NCI-H69 (cell line): ENCODE results near the gene DNPH1.

Experiments
- DNase-seq: peaks from one replicate; lab custom pipeline; 2025; lab: John Stamatoyannopoulos, UW

The DNPH1 gene

GRCh38 chr6:43263314-43264178 is 34.3 kb upstream of the DNPH1 start:
- peak; percentile 72 for DNase-seq

- DNase-seq, result no peak
Measured at GRCh38 chr6:43262780-43263313, 33.6 kb upstream of the DNPH1 start.

- peak; percentile 72 for DNase-seq
Measured at GRCh38 chr6:43262000-43262779, 32.9 kb upstream of the DNPH1 start.

- no peak for DNase-seq
Measured at GRCh38 chr6:43261198-43261597, 31.9 kb upstream of the DNPH1 start.

DNA sequence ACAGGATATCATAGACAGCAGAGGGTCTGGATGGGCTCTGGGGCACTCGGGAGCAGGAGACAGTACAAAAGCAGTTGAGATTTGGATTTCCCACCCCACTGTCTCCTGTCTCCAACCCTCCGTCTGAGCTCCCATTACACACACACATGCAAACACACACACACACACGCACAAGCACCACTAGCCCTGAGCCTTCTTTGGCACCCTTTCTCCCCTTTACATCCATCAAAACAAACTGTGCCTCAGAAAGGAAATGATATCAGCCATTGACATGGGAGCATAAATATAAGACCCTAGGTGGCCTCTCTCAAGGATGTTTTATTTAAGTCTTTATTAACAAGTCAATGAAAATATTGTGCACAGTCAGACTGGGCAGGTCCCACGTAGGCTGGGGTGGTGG is 31.5 kb upstream of the DNPH1 start:
- no peak for DNase-seq

DNA sequence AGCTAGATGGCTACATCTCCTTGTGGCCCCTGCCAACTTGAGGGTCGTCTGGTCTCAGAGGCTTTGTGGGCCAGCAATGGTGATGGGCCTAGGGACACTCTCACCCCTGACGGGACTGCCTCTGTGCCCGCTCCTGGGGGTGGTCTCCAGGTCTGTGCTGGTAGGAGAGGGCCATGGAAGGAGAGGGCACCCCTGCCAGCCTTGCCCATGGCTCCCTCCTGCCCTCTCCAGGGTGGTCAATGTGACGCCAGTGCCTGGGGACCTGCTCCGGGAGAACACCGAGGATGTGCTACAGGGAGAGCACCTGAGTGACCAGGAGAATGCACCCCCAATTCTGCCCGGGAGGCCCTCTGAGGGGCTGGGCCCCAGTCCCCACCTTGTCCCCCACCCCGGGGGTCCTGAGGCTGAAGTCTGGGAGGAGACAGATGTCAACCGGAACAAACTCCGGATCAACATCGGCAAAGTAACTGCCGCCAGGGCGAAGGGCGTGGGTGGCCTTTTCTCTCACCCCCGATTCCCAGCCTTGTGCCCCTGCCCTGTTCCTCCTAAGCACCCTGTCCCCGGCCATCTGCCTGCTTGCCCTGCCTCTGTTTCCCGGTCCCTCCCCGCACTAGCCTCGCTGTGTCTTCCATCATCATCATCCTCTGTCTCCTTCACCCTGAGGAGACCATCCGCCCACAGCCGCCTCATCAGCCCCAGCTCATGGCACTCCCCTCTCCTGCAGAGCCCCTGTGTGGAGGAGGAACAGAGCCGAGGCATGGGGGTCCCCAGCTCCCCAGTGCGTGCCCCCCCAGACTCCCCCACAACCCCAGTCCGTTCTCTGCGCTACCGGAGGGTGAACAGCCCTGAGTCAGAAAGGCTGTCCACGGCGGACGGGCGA is 29.8 kb upstream of the DNPH1 start:
- no peak for DNase-seq

DNA sequence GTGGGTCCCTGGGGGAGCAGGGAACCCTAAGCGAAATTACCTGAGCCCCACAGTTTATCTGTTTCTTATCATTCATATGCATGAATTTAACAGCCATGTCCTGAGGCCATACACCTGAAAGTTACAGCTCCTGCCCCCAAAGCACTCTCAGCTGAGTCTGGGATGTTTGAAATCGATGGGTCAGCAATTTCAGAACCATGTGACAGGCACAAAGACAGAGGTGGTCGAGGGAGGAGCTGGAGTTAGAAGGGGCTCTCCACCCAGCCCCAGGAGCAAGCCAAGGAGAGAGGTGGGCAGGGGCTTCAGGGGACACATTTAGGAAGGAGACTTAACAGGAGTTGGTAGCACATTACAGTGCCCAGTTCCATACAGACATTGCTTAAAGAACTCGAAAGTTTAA is 28.9 kb upstream of the DNPH1 start:
- DNase-seq, result no peak

DNA sequence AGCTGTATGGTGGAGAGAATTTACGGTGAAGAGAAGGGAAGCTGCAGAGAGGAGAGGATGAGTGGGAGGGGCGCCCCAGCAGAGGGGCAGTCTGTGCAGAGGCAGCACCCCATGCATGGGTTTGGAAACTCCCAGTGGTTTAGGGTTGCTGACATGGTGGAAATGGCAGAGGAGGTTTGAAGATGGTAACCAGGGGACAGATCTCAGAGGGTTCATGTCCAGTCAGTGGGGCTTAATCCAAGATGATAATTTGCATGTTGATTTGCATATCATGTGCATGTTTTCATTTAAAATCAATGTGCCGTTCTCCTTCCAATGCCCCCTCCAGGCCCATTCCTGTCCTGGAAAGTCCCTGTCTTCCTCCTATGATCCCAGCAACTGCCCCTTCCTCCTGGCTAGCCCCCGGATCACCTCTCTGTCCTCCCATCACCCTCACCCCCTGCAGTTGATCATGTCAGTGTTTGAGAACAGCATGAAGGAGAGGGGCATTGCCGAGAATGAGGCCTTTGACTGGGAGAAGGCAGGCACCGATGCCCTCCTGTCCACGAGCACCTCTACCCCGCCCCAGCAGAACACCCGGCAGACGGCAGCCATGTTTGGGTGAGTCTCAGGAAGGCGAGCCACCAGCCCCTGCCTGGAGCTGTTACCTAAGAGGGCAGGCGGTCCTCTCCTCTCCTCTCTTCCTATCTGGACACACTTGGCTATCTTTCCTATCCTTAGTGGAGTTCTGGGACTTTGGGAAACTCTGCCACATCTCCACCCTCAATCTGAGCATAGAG is 28.3 kb upstream of the DNPH1 start:
- DNase-seq, result no peak

DNA sequence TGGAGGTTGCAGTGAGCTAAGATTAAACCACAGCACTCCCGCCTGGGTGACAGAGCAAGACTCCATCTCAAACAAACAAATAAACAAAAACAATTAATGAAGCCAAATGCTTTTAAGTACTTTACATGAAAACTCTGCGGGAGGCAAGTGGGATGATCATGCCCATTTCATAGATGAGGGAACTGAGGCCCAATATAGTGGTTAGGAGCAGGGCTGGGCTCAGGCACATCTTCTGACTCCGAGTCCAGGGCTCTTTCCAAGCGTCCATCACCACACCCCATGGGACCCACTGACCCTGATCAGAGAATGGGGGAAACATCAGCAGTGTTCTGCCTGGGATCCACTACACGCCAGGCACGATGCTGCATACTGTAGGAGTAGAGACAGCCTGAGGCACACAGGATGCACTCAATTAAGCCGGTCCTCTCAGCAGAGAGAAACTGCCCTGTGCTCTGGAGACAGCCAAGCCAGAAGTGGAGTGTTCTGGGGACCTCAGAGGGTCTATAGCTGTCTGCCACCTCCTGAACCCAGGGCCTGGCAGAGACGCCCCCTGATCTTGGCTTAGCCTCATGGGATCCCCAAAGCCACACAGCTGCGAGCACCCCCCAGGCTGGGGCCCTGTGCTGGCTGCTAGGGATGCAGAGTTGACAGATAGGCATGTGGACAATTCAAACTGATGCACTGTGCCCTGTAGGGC is 27.5 kb upstream of the DNPH1 start:
- DNase-seq, result no peak

DNA sequence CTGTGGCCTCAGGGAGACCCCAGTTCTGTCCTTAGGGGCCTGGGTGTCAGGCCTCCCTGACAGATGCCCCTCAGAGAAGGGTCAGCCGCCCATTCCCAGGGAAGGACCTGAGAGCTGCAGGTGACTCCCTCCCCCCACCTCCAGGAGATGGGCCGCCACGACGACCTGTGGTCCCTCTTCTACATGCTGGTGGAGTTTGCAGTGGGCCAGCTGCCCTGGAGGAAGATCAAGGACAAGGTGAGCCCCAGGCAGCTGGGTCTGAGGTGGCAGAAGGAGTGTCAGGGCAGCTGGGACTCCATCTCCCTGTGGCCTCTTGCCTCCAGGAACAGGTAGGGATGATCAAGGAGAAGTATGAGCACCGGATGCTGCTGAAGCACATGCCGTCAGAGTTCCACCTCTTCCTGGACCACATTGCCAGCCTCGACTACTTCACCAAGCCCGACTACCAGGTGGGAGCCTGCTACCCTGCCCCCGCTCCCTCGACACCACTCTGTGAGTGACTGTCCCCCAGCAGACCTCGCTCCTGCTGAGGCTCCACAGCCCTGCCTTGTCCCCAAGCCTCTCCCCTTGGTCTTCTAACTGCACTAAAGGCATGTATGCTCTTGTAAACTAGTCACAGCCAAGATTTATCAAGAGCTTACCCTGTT is 26.2 kb upstream of the DNPH1 start:
- DNase-seq, result no peak

- DNase-seq, result no peak
Measured at GRCh38 chr6:43254846-43255245, 25.6 kb upstream of the DNPH1 start.

DNA sequence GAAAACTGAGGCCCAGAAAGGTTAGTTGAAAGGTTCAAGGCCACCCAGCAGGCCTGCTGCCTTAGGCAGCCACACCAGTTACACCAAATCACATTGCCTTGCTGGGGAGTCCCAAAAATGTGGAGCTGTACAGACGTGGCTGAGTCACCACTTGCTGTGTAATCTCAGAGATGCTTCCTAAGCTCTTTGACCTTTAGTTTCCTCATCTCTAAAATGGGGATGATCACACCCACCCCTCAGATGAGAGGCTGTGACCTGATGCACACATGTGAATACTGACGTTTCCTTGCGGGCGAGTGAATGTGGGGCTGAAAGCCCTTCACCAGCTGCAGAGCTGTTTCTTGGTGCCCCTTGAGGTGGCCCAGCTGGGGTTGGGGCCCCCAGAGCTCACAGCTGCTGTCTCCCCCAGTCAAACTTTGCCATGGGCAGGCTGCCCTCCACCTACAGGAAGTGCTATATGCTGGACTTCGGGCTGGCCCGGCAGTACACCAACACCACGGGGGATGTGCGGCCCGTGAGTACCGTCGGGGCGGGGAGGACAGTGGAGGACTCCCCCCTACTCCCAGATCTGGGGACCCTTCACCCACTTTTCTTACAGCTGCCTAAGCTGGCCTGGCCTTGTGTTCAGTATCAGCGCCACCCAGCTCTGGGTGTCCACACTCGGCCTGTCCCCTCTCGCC is 25.0 kb upstream of the DNPH1 start:
- no peak for DNase-seq

DNA sequence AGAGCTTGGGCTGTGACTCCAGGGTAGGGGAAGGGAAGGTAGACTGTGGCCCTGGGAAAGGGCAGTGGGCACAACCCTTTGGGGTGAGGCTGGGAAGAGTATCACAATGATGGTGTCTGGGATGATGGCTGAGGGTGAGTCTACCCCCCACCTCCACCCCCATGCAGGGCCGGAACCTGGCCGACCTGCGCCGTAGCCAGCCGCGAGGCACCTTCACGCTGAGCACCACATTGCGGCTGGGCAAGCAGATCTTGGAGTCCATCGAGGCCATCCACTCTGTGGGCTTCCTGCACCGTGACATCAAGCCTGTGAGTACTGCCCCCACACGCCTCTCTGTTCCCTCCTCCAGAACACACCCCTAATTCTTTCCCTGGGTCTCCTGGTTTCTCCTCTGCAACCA is 24.1 kb upstream of the DNPH1 start:
- no peak for DNase-seq

DNA sequence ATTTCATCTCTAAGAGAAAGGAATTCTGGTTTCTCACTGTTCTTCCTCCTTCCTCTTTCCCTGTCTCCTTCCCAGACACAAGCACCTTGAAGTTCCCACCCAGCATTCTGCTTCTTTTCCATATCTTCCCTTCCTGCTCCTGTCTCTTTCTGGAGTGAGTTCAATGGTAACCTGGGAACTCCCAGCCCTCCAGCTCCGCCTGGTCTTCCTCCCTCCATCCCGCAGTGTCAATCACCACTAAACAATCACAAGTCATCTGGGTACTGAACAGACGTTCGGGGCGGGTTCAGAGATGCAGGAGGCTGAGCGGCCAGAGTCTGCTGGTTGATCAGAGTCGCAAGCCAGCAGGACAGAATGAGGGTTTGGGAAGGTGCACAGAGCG is 21.7 kb upstream of the DNPH1 start:
- DNase-seq, result peak; percentile 90

DNA sequence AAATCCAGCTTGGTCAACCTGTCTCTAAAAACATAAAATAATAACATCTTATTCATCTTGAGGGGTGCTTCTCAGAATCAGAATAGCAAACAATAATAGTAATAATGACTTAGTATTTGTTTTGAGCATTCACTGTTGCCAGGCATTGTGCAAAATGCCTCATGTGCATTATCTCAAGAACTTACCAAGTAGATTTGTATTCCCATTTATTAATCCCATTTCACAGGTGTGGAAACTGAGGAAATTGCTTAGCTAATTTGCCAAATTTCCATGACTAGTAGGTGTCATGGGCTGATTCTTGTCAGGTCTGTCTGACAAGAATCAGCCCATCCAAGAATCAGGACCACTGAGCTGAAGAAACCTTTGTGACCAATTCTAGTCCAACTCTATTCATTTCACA is 19.5 kb upstream of the DNPH1 start:
- no peak for DNase-seq

- no peak for DNase-seq
Measured at GRCh38 chr6:43248101-43248500, 18.8 kb upstream of the DNPH1 start.

DNA sequence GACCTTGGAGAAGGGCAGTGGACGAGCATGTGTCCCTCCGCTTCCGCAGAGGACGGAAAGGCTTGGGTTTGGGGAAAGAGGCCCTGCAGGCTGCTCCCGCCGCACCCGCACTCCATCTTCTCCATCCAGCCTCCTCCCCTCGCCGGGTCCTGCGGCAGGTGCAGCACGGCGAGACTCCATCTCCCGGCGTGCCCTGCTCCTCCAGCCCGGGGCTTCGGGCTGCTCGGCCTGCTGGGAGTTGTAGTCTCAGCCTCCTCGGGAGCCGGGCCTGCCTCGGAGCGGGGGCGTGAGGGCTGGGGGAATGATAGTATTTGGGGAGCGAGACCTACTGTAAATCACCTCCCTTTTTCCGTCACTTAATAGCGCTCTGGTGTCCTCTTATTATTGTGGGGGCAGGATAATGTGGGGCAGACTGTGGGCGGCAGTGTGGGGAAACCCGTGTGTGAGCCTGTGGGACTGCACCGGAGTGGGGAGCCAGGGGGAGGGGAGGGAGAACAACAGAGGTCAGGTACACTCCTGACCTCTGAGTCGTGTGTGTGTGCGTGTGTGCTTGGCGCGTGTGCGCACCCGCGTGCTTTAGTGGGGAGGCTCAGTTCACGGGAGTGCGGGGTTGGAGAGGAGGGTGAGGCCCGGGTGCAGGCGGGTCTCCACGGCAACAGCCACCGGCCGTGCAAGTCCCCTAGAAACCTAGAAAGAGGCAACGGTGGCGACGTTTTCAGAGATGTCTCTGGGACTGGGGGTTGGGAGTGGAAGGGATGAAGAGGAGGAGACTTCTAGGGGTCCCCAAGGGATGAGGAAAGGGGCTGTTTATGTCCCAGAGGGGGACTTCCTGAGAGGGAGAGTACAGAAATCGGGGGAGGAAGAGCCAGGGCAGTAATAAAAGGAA is 18.1 kb upstream of the DNPH1 start:
- peak; percentile 91 for DNase-seq

DNA sequence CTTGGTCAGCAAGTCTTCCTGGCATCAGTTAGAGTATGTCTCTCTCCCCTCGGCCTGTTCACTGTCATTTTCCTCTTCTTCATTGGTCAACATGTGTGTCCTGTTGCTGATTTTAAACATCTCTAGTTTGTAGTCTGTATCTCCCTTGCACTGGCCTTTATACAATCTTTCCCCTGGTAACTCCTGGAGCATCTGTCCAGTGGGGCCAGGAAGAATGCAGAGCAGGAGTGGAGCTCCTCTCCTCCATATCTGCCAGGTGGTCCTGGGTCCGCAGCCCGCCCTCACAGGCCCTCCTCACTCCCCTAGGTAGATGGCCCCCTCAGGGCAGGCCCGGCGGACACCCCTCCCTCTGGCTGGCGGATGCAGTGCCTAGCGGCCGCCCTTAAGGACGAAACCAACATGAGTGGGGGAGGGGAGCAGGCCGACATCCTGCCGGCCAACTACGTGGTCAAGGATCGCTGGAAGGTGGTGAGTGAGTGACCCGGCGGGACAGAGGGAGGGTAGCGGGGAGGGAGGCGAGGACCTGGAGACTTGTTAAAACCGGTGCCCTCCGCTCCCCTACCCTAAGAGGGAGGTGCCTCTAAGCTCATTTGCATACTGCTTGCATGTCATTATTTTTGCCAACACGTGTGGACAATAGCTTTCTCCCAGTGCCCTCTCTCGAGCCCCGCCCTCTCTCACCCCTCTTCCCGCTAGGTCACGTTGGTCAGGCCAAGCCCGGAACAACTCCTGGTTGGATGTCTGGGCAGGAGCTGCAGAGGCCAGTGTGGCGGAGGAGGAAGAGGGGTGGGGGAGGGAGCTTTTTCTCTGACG is 17.2 kb upstream of the DNPH1 start:
- peak; percentile 85 for DNase-seq
